Measurements from ENCODE around the gene FAM135A. TPM values are rescaled to one million over a fixed set of nuclear protein-coding genes. Genes with fewer than 3 reads are reported as not detected.

Gene FAM135A
- total and polyA plus RNA-seq, 9 of the 15 experiments (the other 6 are each of a cell fraction or from before 2014, with no cell fraction given): 7.4 to 32.9 (median 19.2) TPM

- no peaks in the 10 kb centered on the region for H4K20me1 ChIP-seq (replicated peaks; ENCODE audit: control insufficient read depth, insufficient read depth, low read length)
- no peak overlapping the region for H3K9ac ChIP-seq (ENCODE audit: insufficient read depth in 1 of 2, low read depth in 2 of 2, low read length in 2 of 2)
- H3K9me1 ChIP-seq (ENCODE audit: control insufficient read depth, insufficient read depth, low read length): no peaks in the 10 kb centered on the region
- CTCF ChIA-PET (ENCODE audit: low intra/inter-chr PET ratio): no interaction called here
- FAIRE-seq (no peak), ATAC-seq (no peak), DNase-seq (ENCODE audit: extremely low read depth in 1 of 4, low spot score in 3 of 4) (no peak)
- no peaks in the 10 kb centered on the region for H3K79me2 ChIP-seq (ENCODE audit: control insufficient read depth, insufficient read depth, low read length)
- no TSS peak for BruUV-seq (replicated peaks)
- no peaks in the 10 kb centered on the region for H3K4me1 ChIP-seq (replicated peaks in 1 of 2; ENCODE audit: control insufficient read depth in 2 of 2, insufficient read depth in 2 of 2, low read length in 2 of 2)
- WGBS (ENCODE audit: insufficient coverage, low coverage, missing lambda C conversion rate): 17% methylated on average over 3 of the region's 3 CpGs
- no peak overlapping the region for H3K27ac ChIP-seq (ENCODE audit: extremely low read depth, low read depth, low read length)
- no peaks in the 10 kb centered on the region for H3K27me3 ChIP-seq (ENCODE audit: control insufficient read depth in 2 of 2, insufficient read depth in 2 of 2, low read length in 2 of 2)
- POLR2A ChIA-PET: no interaction called here
- H3K4me2 ChIP-seq (ENCODE audit: insufficient read depth, low read length): no peak overlapping the region
- in situ Hi-C loops (cut with MboI): no loop called here
- no peaks in the 10 kb centered on the region for H3K9me3 ChIP-seq (replicated peaks; ENCODE audit: control insufficient read depth, insufficient read depth, low read depth, low read length)
- H3K36me3 ChIP-seq (ENCODE audit: control insufficient read depth, insufficient read depth, low read length): peaks cover 2% of the 10 kb centered on the region; the same call in 1 of the 3 replicates
- intact Hi-C loops (cut with micrococcal nuclease): loop anchor here (10.0 kb wide), 1 partner anchor 204 kb away; no protein-coding TSS in a partner anchor
- H3K4me3 ChIP-seq: no peak overlapping the region
- H2AFZ ChIP-seq (ENCODE audit: low read depth, low read length): no peak overlapping the region
- no peak for TF ChIP-seq MBD2 (IDR thresholded peaks at IDR 0.05; ENCODE audit: borderline replicate concordance, low read depth)
- TF ChIP-seq HNRNPK (IDR thresholded peaks at IDR 0.05; ENCODE audit: low read depth, low read length, poor library complexity, severe bottlenecking): no peak
- no peak for TF ChIP-seq THRA (IDR thresholded peaks at IDR 0.05)
- no peak for TF ChIP-seq POLR2G (IDR thresholded peaks at IDR 0.05; ENCODE audit: low read depth, low read length)
- TF ChIP-seq HSF4 (CRISPR knock-in tag; IDR thresholded peaks at IDR 0.05; ENCODE audit: borderline replicate concordance): no peak
- no peak for TF ChIP-seq ZNF140 (CRISPR knock-in tag; IDR thresholded peaks at IDR 0.05)
- no peak for TF ChIP-seq TFE3 (CRISPR knock-in tag; IDR thresholded peaks at IDR 0.05)
- TF ChIP-seq ARID4B (CRISPR knock-in tag; IDR thresholded peaks at IDR 0.05): no peak
These were observed 105.4 kb downstream of the FAM135A start for GRCh38 chr6:70518723-70519122.
